ENCODE data around the gene RPS21.

RPS21 gene

GRCh38 chr20:62415354-62416111, 28.6 kb downstream of the RPS21 start:
- no peak overlapping the region for H3K4me3 ChIP-seq
- no peak for DNase-seq (ENCODE audit: low spot score)
- H3K27ac ChIP-seq = no peak overlapping the region
- TF ChIP-seq CTCF (IDR thresholded peaks at IDR 0.05) = no peak

- no peak for TF ChIP-seq CTCF (IDR thresholded peaks at IDR 0.05)
- no peak overlapping the region for H3K27ac ChIP-seq
- no peak for DNase-seq (ENCODE audit: low spot score)
- no peak overlapping the region for H3K4me3 ChIP-seq
Measured at GRCh38 chr20:62416651-62417637, 30.0 kb downstream of the RPS21 start.

- no peak overlapping the region for H3K4me3 ChIP-seq
- no peak for DNase-seq (ENCODE audit: low spot score)
- H3K27ac ChIP-seq = no peak overlapping the region
- no peak for TF ChIP-seq CTCF (IDR thresholded peaks at IDR 0.05)
Measured at GRCh38 chr20:62417981-62418708, 31.2 kb downstream of the RPS21 start.

GRCh38 chr20:62418709-62419487, 32.0 kb downstream of the RPS21 start:
- Histone ChIP-seq H3K4me3 (no peak overlapping the region), H3K27ac (no peak overlapping the region)
- TF ChIP-seq CTCF (IDR thresholded peaks at IDR 0.05) = no peak
- DNase-seq (ENCODE audit: low spot score) = no peak

- Histone ChIP-seq H3K27ac (no peak overlapping the region), H3K4me3 (no peak overlapping the region)
- no peak for DNase-seq (ENCODE audit: low spot score)
- no peak for TF ChIP-seq CTCF (IDR thresholded peaks at IDR 0.05)
Measured at GRCh38 chr20:62419759-62420158, 32.9 kb downstream of the RPS21 start.

All from coronary artery (tissue), 2 donors.